Measurements from ENCODE around the gene GALNT10. TPM values are rescaled to one million over a fixed set of nuclear protein-coding genes. Genes with fewer than 3 reads are reported as not detected.
A peak's percentile ranks its signal among the peaks of the same experiment; 100 is the strongest.

Gene GALNT10
- total RNA-seq, 1 donor from 2014 or later, result 50.7 TPM

DNA sequence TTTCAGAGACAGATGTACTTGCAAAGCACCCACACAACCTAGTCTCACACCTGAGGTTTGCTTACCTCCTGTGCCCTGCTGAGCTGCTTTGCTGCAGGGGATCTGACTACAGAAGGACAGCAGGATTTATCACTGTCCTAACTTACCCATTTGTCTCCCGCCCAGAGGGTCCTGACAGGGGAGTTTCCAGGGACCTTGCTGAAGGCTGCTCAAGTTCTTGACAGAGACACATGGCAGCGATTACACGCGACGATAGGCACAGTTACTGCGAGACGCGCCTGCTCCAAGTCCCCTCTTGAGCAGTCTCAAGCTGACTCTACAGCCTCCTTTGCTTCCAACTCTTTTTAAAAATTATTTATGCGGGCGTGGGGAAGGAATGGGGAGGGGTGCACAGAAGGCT is 24.6 kb upstream of the GALNT10 start:
- no peak for DNase-seq
- H3K9me3 Mint-ChIP-seq, result no peaks in the 10 kb centered on the region
- H3K27me3 Mint-ChIP-seq, result peaks cover 42% of the 10 kb centered on the region
- no peaks in the 10 kb centered on the region for H3K36me3 Mint-ChIP-seq (ENCODE audit: low read depth)
- no peak overlapping the region for H3K27ac Mint-ChIP-seq
- intact Hi-C loops (cut with micrococcal nuclease), result no loop called here
- no peaks in the 10 kb centered on the region for H3K4me1 Mint-ChIP-seq
- H3K4me3 Mint-ChIP-seq, result no peak overlapping the region

DNA sequence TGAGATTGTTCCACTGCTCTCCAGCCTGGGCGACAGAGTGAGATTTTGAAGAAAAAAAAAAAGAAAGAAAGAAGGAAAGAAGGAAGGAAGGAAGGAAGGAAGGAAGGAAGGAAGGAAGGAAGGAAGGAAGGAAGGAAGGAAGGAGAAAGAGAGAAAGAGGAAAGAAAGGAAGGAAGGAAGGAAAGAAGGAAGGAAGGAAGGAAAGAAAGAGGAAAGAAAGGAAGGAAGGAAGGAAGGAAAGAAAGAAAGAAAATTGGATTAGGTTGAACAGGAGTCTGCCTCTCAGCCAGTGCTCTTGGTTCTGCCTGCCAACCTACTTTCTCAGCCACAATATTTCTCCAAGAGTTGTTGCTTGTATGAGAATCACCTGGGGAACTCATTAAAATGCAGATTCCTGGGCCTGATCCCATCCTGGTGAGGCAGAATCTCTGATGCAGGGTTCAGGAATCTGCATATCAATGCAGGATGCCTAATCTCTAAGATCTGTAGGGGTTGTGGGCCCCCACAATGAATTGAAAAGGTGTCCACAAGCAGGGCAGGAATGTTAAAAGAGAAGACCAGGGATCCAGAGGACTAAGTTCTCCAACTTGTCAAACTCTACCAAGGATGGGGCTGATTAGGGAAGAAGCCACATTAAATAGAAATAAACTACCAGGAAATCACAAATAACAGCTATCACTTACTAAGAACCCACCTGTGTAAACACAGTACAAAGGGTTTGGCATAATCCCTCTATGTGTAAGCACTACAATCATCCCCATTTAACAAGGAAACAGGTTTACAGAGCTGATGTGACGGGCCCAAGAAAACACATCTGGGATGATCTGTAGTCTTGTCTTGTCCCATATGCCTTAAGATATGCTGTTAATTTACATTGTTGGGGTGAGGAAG is 23.4 kb upstream of the GALNT10 start:
- DNase-seq, result no peak
- intact Hi-C loops (cut with micrococcal nuclease), result no loop called here
- no peaks in the 10 kb centered on the region for H3K36me3 Mint-ChIP-seq (ENCODE audit: low read depth)
- no peaks in the 10 kb centered on the region for H3K9me3 Mint-ChIP-seq
- H3K4me1 Mint-ChIP-seq, result peaks cover 3% of the 10 kb centered on the region
- peaks cover 33% of the 10 kb centered on the region for H3K27me3 Mint-ChIP-seq
- no peak overlapping the region for H3K4me3 Mint-ChIP-seq
- no peak overlapping the region for H3K27ac Mint-ChIP-seq

DNA sequence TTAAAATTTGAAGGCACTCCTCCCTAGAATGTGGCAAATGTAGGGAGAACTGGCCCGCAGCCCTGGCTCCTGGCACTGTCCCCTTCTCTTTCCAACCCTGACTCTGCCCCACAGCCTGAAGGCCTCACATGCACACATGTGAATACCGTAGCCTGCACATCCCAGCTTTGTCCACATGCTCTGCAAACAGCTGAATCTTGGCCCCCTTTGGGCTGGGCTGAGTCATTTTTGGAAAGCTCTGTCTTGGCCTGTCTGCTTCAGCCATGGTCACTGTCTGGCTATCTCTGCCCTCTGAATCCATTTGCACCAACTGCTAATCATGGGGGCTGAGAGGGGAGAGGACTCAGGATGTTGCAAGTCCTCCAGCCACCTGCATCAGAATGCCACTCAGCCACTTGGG is 22.1 kb upstream of the GALNT10 start:
- no peak overlapping the region for H3K27ac Mint-ChIP-seq
- no peak overlapping the region for H3K4me3 Mint-ChIP-seq

DNA sequence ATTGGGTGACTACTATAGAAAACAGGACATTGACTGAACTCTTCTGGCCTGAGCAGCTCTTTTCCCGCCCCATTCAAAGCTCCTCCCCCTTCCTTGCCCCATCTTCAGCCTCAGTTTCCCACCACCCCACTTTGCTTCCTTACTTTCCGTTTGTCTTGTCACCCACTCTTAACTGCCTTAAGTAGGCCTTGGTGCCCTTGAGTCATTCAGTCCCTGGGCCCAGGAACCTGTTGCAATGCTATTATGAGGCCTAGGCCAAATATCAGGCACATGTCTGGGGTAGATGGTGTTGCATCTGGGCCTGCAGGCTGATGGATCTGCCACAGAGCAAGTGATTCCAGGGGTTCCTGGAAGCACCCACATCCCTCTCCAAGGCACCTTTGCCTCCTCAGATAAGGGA is 17.7 kb upstream of the GALNT10 start:
- no peak overlapping the region for H3K4me3 Mint-ChIP-seq
- peaks cover 2% of the 10 kb centered on the region for H3K27me3 Mint-ChIP-seq
- H3K4me1 Mint-ChIP-seq, result peaks cover 14% of the 10 kb centered on the region
- intact Hi-C loops (cut with micrococcal nuclease), result no loop called here
- H3K9me3 Mint-ChIP-seq, result no peaks in the 10 kb centered on the region
- H3K36me3 Mint-ChIP-seq (ENCODE audit: low read depth), result no peaks in the 10 kb centered on the region
- no peak for DNase-seq
- H3K27ac Mint-ChIP-seq, result no peak overlapping the region

More for the DNA sequence above, 22.1 kb upstream of the GALNT10 start:
- DNase-seq, result no peak
- intact Hi-C loops (cut with micrococcal nuclease), result no loop called here
- Mint-ChIP-seq H3K27me3 (peaks cover 26% of the 10 kb centered on the region), H3K36me3 (ENCODE audit: low read depth) (no peaks in the 10 kb centered on the region), H3K9me3 (no peaks in the 10 kb centered on the region), H3K4me1 (peaks cover 6% of the 10 kb centered on the region)

DNA sequence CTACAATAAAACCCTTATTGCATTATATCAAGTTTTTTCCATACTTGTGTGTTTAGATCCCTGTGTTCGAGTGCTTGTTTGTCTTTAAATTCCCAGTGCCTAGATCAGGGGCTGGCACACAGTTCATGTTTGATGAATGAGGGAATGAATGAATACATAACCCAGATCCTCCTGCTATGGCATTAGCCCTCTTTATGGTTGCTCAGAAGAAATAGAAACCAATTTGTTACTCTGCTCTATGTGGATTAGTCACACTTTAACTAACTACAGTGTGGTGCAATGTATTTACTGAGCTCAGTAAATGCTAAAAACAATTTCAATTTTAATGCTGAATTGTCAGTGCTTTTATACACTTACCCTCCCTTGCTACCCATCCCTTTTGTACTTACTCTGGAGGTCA is 16.4 kb upstream of the GALNT10 start:
- Mint-ChIP-seq H3K9me3 (no peaks in the 10 kb centered on the region), H3K36me3 (ENCODE audit: low read depth) (no peaks in the 10 kb centered on the region), H3K4me3 (no peak overlapping the region), H3K4me1 (peaks cover 16% of the 10 kb centered on the region), H3K27me3 (peaks cover 10% of the 10 kb centered on the region), H3K27ac (no peak overlapping the region)
- intact Hi-C loops (cut with micrococcal nuclease), result no loop called here
- DNase-seq, result no peak

DNA sequence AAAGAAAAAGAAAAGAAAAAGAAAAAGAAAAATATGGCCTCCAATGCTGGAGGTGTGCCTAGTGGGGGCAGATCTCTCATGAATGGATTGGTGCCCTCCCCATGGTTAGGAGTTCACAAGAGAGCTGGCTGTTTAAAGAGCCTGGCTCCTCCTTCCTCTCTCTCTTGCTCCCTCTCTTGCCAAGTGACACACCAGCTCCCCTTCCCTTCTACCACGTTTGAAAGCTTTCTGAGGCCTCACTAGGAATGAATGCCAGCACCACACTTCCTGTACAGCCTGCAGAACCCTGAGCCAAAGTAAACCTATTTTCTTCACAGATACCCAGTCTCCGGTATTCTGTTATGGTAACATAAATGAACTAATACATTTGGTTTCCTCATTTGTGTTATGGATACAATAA is 14.4 kb upstream of the GALNT10 start:
- Mint-ChIP-seq H3K4me1 (peaks cover 21% of the 10 kb centered on the region), H3K4me3 (no peak overlapping the region), H3K27ac (no peak overlapping the region)

DNA sequence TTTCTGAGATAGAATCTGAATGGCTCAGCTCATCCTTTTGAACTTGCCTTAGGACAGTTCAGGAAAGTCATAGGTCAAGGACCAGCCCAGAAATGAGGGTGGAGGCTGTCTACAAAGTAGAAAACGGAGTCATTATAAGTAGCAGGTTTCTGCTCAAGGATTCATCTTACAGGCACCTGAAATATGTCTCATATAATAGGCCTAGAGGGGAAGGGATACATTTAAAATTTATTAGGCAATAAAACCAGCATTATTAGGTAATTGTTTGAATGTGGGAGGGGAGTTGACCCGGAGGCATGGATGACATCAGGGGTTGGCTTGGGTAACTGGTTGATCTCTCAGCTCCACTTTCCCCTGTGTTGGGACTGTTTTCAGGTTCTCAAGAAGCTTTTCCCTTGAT is 11.9 kb upstream of the GALNT10 start:
- intact Hi-C loops (cut with micrococcal nuclease), result no loop called here
- H3K36me3 Mint-ChIP-seq (ENCODE audit: low read depth), result no peaks in the 10 kb centered on the region
- peaks cover 21% of the 10 kb centered on the region for H3K4me1 Mint-ChIP-seq
- peaks cover 10% of the 10 kb centered on the region for H3K27me3 Mint-ChIP-seq
- no peaks in the 10 kb centered on the region for H3K9me3 Mint-ChIP-seq
- no peak overlapping the region for H3K27ac Mint-ChIP-seq
- no peak overlapping the region for H3K4me3 Mint-ChIP-seq
- DNase-seq, result no peak

More for the DNA sequence above, 14.4 kb upstream of the GALNT10 start:
- Mint-ChIP-seq H3K36me3 (ENCODE audit: low read depth) (no peaks in the 10 kb centered on the region), H3K9me3 (no peaks in the 10 kb centered on the region), H3K27me3 (peaks cover 10% of the 10 kb centered on the region)
- intact Hi-C loops (cut with micrococcal nuclease), result no loop called here
- DNase-seq, result no peak

DNA sequence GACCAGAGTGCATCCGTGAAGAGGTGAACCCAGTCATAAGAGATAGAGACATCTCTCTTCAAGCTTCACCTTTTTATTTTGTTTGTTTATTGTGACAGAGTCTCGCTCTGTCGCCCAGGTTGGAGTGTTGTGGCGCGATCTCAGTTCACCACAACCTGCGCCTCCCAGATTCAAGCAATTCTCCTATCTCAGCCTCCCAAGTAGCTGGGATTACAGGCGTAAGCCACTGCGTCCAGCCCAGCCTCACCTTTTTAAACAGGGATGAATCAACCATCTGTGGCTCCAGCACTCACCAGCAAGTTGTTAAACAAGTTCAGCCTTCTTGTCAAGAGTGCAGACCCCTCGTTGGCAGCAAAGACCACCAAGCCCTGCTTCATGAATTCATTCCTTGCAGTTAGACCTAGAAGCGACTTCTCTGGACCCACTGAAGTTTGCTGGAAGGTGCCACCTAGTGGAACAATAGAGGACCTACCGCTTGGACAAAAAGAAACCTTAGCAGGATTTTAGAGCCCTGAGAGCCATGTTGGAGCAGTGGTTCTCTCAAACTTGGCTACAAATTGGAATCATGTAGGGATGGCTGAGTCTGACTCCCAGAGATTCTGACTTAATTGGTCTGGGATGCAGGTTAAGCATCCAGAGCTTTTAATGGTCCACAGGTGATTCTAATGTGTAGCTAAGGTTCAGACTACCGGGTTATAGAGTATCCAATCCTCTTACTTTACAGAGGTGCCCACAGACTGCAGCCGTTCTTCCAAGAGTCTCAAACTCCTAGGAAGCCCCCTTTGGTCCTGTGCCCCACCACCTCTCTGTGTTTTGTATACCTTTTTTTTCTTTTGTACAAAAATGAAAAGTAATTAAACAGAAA is 10.5 kb upstream of the GALNT10 start:
- Mint-ChIP-seq H3K9me3 (no peaks in the 10 kb centered on the region), H3K4me1 (peaks cover 18% of the 10 kb centered on the region), H3K36me3 (ENCODE audit: low read depth) (no peaks in the 10 kb centered on the region), H3K4me3 (no peak overlapping the region), H3K27me3 (peaks cover 10% of the 10 kb centered on the region), H3K27ac (no peak overlapping the region)
- DNase-seq, result peak; percentile 83
- intact Hi-C loops (cut with micrococcal nuclease), result loop anchor here (1.0 kb wide), 3 partner anchors 108 to 225 kb away; no protein-coding TSS in a partner anchor

DNA sequence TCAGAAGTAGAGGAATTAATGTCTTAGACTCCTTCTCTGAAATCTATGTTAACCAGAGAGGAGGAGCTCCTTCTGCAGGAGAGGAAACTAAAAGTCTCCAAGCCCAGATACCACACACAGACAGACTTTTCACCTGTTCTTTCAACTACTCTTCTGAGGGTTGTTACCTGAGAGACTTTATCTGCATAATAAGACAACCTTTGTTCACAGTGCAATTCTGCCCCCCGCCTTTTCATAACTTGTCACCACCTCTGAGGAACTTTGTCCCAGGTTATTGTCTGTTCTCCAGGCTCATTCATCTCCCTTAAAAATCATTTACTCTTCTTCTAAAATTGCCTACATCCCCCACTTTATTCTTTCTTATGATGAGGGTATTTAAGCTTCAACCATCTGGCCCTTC is 9.4 kb upstream of the GALNT10 start:
- H3K36me3 Mint-ChIP-seq (ENCODE audit: low read depth), result no peaks in the 10 kb centered on the region
- no peaks in the 10 kb centered on the region for H3K9me3 Mint-ChIP-seq
- no peak for DNase-seq
- no peak overlapping the region for H3K4me3 Mint-ChIP-seq
- peaks cover 10% of the 10 kb centered on the region for H3K27me3 Mint-ChIP-seq
- H3K27ac Mint-ChIP-seq, result no peak overlapping the region
- intact Hi-C loops (cut with micrococcal nuclease), result no loop called here
- peaks cover 17% of the 10 kb centered on the region for H3K4me1 Mint-ChIP-seq

DNA sequence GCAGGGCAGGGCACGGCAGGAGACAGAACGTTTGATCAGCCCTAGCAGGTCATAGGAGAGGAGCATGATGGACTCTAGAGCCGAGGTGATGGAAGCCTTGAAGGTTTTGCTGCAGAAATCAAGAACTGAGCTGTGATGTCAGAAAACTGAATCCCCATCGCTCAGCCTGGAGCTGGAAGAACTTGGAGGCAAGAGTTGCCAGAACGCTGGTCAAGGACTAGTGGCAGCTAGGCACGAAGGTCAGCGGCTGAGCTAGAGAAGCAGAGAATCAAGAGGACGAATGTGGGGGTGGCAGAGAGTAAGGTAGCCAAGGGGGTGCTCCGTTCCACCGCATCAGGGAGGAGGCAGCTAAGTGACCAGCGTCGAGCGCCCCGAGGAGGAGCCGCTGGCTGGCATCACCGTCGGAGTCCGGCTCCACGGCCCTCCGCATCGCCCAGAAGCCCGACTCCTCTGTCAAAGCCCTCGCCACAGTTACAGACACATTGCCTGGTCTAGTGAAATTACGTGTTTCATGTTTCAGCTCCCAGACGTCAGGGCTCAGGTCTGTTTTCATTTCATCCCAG is 1.2 kb upstream of the GALNT10 start:
- no peaks in the 10 kb centered on the region for H3K9me3 Mint-ChIP-seq
- intact Hi-C loops (cut with micrococcal nuclease), result no loop called here

DNA sequence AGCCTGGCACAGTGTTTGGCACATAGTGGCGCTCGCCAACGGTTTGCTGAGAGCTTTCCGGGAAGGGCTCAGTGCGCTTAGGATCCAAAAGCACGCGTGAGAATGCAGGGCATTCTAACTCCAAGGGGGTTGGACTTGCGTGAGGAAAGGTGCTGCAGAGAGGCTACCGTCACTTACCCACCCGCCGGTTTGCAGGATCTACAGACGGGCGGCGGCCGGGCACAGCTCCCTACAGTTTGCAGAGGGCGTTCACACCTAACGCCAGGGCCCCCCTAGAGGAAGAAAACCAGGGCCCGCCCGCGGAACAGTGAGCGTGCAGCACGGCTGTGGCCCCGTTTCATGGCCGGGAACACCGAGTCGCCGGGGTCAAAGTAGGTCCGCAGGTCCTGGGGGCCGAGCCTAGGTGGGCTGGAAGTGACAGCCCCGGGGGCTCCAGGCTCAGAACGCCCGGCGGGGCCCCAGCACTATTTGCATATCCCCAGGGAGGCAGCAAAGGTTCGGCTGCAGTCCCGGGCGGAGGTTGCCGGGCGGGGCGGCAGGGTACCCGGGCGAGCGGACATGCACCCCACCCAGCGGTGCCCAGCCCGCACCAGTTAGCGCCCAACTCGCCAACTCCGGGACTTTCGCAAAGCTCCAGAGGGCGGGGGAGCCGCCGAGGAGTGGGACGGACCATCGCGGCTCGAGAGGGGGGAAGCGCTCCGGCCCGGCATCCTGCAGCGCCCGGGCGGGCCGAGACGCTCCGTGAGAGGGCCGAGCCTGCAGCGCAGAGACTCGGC is 526 bp upstream of the GALNT10 start:
- Mint-ChIP-seq H3K27me3 (peaks cover 5% of the 10 kb centered on the region), H3K9me3 (no peaks in the 10 kb centered on the region), H3K4me3 (peak overlapping the region; percentile 89), H3K27ac (peak overlapping the region; percentile 77), H3K4me1 (peaks cover 41% of the 10 kb centered on the region), H3K36me3 (ENCODE audit: low read depth) (peaks cover 19% of the 10 kb centered on the region)
- peak; percentile 95 for DNase-seq
- intact Hi-C loops (cut with micrococcal nuclease), result loop anchor here (1.0 to 10.0 kb wide), 5 partner anchors 8 to 665 kb away; partner anchors contain the start of genes CNOT8, FAXDC2, LARP1 and SAP30L

More for the DNA sequence above, 1.2 kb upstream of the GALNT10 start:
- Mint-ChIP-seq H3K27ac (peak overlapping the region; percentile 77), H3K4me1 (peaks cover 40% of the 10 kb centered on the region), H3K4me3 (peak overlapping the region; percentile 89), H3K36me3 (ENCODE audit: low read depth) (peaks cover 15% of the 10 kb centered on the region), H3K27me3 (peaks cover 5% of the 10 kb centered on the region)
- peak; percentile 59 for DNase-seq

DNA sequence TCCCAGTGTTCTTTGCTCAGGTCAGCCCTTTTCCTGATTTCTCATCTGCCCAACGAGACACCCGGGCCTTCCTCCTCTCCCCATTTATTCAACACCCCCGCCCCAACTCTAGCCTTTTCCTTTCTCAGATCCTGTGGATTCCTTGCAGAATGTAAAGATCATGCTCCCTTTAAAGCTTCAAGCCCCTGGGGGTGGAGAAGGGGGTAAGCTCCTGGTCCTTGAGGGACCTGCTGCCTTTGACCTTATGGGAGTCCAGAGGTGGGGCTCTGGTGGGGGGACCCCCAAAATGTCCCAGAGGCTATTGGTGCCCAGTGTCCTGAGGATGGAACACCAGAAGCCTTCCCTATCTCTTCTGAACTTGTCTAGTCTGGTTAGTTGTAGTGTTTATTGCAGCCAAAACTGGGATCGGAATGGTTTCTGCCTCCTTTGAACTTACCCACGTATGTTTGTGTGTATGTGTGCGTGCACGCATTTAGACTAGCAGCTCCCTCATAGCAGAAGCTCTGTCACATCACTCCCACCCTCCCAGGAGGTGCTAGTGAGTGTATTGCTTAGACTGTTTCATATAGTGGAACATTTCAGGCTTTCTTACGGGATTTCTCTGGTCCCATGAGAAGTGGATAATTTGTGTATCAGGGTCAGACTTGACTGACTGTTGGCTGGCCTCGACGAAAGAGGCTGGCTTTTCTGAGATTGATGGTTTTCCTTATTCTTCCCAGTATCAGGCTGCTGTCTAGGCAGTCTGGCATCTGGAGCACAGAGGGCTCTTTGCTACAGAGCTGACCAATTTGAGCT is 1.1 kb downstream of the GALNT10 start:
- Mint-ChIP-seq H3K27me3 (peaks cover 5% of the 10 kb centered on the region), H3K27ac (peak overlapping the region; percentile 93), H3K4me1 (peaks cover 54% of the 10 kb centered on the region), H3K36me3 (ENCODE audit: low read depth) (peaks cover 31% of the 10 kb centered on the region), H3K9me3 (no peaks in the 10 kb centered on the region), H3K4me3 (peak overlapping the region; percentile 96)
- peak; percentile 74 for DNase-seq
- intact Hi-C loops (cut with micrococcal nuclease), result loop anchor here (2.0 to 10.0 kb wide), 4 partner anchors 213 to 663 kb away; partner anchors contain the start of genes CNOT8, FAXDC2, LARP1 and SAP30L
